ENCODE data around the gene PUM1.

The PUM1 gene

DNA sequence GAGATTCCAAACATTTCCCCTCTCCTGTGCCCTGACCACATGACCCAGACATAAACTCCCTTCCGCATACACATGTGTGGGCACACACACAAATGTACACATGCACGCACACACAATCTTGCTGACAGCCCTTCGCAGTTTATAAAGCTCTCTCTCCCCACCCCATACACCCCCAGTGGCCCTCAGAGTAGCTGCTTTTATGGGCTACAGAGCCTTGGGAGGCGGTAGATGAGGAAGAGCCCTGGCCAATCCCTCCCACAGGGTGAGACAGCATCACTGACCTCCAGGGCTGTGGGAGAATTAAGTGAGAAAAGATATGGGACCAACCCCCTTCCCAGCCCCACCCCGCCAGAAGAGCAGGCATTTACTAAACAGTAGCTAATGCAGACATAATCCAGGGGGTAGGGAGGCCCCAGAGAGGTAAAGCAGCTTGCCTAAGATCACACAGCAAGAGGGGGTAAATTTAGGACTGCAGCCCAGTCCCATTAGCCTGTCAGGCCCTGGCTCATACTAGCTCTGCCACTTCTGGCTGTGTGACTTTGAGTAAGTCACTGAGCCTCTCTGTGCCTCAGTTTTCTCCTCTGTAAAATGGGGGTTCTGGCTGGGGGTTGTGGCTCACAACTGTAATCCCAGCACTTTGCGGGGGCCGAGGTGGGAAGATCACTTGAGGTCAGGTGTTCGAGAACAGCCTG is 162.0 kb downstream of the PUM1 start:
- no peak for DNase-seq

DNA sequence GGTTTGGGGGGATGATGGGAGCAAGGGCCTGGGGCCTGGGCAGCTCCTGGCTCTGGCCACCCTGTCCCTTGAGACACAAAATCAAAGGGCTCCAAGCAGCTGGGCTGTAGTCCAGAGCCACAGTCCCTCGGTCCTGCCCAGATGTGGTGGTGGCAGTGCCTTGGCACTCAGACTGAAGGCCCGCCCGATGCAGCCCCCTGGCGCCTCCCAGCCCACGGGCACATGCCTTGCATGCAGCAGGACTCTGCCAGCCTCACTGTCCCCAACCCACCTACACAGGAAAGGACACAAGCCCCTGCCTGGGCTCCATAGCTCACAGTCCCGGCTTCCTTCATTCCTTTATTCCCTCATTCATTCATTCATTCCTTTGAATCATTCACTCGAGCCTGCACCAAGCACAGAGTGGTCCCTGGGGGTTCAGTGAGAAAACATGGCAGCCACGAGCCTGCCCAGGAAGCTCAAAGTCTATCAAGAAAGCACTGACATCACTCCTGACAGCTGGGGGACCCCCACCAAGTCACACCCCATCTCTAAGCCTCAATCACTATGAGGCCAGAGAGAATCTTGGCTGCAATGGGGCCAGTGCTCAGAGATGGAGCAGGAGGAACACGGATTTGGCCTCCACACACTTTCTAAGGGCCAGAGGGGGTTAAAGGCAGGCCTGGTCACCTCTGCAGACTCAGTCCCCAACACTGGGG is 162.8 kb downstream of the PUM1 start:
- DNase-seq, result no peak

DNA sequence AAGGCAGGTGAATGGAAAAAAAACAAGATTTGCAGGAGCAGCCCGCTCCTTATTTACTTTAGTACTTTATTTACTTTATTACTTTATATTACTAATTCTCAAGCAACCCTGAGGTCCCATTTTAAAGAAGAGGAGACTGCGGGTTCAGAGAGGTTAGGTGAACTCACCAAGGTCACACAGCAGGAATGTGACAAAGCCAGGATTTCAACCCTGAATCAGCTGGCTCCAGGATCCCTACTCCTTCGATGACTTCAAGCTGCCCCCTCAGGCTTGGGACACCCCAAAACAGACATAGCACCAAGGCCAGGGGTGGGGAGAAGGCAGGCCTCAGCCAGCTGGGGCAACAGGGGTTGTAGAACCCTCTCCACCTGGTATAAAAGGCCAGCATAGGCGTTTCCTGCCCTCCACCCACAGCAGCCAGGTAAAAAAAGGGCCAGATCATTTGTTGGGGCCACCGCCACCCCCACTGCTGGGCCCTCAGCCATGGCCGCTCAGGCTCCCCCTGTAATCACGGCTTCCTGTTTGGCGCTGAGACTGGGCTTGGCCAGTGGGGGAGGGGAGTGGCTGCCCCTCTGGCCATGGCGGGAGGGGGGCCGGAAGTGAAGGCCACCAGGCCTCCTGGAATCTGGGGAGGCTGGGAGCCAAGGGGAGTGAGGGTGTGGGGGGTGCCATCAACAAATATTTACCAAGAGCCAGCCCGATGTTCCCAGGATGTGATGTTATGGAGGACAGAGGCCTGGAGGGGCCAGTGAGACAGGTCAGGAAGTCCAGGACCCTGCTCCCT is 163.5 kb downstream of the PUM1 start:
- no peak for DNase-seq

DNA sequence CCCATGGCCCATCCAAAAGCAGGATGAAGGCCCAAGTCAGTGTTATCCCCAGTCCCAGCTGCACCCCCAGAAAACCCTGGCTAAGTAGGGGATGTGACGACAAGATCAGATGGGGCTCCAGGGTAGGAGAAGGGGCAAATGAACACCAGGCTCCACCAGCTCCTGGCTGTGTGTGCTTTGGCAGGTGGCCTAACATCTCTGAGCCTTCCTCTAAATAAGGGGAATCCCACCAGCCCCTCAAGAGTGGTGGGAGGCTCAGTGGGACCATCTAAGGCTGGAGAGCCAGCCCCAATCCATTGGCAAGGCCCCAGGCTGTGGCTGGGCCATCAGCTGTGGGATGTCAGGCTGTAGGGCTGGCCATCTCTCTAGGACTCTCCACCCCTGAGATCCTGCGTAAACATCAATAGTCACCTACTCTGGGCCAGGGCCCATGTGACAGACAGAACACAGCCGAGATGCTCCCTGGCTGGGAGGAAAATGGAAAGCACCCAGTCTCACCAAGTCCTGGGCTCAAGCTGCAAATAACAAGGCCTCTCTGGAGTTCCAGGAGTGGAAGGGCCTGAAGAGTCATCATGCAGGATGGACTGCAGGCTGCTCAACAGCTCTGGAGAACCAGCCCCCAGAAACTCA is 164.5 kb downstream of the PUM1 start:
- DNase-seq, result no peak

GRCh38 chr1:30900486-30900885 is 165.0 kb downstream of the PUM1 start:
- no peak for DNase-seq

DNA sequence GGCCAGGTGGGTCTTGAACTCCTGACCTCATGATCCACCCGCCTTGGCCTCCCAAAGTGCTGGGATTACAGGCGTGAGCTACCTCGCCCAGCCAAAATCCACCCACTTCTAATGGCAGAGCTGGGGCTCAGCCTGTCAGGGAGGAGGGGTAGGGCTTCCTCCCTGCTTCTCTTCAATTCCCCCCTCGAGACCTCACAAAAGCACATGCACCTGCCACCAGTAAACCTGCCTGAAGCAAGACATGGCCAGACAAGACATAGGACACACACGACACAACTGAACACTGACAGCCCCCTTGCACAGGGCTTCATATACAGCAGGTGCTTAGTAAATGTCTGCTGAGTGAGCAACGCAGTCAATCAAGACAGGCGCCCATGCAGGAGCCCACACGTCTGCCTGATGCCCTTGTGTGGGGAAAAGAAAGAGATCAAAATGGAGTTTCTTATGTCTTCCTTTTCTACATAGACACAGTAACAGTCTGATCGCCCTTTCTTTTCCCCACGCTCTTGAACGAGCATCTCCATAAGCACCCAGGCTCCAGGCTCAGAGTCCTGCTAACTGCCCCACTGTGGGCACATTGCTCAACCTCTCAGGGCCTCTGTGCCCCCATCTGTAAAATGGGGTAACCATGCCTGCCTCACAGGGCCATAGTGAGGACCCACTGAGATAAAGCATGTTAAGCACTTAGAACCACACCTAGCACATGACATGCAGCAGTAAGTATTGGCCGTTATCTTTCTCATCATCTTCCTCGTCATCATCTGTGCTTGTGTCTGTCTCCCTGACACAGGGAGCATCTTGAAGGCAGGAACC is 165.7 kb downstream of the PUM1 start:
- no peak for DNase-seq

DNA sequence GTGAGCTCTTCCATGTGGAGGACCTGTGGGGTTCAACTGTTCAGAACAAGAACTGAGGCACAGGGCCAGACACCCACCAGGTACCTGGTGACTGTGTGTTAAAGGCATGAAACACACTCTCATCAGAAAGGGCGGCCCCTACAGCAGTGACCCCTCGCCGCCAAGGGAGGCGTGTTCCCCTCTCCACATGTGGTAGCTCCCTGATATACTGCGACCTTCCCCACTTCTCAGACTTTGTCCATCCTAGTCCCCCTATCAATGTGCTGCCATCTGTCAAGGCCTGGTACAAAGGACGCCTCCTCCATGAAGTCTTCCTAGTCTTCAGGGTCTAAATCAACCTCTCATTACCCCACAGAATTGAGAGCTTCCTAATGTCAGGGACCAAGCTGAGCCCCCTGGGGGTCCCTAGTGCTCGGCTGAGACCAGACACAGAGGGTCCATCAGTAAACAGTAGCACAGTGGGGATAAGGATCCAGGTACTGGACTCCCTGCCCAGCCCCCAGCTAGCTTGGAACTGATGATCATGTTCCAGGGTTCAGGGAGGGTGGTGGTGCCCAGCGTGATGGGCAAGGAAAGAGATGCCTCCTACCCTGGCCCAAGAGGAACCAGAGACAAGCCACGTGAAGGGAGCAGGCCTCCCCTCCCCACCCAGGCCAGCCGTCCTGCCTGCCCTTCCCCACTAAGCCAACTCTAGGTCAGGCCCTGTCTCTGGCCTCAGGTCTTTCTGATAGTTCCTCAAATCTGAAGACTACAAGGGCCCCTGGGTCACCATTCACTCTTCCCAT is 167.3 kb downstream of the PUM1 start:
- no peak for DNase-seq

- DNase-seq, result no peak
Measured at GRCh38 chr1:30896905-30897304, 168.6 kb downstream of the PUM1 start.

DNA sequence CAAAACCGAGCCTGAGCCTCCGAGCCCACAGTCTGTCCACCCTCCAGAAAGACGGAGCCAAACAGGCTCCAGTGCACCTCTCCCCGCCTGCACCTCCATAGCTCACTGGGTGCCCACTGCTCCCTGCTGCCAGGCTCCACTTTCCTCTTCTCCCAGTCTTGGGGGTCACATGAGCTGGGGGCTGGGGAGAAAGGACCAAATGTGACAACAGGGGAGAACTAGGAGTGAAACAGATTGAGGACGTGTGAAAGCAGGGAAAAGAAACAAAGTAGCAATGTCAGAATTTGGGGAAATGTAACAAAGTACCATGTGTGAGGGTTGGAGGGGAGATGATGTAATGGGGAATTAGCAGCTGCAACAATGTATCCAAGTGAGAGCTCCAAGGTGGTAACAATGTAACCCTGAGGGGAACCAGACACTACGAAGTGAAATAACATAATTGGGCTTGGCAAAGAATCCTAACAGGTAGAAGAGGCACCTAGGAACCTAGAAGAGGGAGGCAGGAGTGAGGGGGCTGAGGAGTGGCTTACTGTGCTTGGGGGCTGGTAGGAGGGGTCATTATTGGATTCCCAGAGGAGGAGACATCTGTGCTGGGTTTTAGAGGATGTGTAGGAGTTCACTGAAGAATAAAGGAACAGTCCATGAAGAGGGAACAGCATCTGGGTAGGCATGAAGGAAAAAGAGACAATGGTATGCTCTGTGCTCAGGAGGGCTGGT is 169.4 kb downstream of the PUM1 start:
- no peak for DNase-seq

GRCh38 chr1:30895382-30895943 is 170.1 kb downstream of the PUM1 start:
- DNase-seq, result no peak

DNA sequence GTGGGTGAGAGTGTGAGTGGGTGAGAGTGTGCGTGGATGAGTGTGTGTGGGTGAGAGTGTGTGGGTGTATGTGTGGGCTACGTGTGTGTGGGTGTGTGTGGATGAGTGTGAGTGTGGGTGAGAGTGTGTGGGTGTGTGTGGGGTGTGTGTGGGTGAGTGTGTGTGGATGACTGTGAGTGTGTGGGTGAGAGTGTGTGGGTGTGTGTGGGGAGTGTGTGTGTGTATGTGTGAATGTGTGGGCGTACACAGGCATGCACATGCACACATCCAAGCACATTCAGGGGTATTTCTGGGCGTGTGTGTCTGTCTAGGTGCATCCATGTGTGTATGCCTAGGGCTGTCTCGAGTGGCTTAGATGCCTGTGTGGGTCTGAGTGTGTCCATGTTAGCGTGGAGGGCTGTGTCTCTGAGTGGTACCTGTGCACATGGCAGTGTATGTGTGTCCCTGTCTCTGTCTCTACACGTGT is 171.0 kb downstream of the PUM1 start:
- DNase-seq, result no peak

DNA sequence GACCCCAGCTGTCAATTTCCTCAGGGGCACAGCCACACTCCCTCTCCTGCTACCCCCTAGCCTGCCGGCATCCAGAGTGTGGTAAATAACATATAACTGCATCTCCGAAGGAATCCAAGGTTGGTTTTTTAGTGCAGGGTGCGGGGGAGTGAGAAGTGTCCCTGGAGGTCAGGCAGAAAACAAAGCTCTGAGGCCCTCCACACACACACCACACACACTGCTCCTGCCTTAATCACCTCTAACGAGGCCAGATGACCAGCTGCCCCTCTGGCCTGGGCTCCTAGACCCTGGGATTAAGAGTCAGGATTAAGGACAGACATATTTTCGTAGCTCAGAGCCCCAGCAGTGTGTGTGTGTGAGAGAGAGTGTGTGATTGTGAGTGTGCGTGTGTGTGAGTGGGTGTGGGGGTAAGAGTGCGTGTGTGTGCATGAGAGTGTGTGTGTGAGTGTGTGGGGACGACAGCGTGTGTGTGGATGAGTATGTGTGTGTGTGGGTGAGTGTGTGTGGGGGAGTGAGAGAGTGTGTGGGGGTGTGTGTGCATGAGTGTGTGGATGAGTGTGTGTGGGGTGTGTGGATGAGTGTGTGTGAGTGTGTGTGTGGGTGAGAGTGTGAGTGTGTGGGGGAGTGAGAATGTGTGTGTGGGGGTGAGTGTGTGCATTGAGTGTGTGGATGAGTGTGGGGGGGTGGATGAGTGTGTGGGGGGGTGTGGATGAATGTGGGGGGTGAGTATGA is 171.6 kb downstream of the PUM1 start:
- no peak for DNase-seq

GRCh38 chr1:30892671-30893073 is 172.8 kb downstream of the PUM1 start:
- DNase-seq, result no peak

GRCh38 chr1:30891227-30891552 is 174.3 kb downstream of the PUM1 start:
- no peak for DNase-seq

DNA sequence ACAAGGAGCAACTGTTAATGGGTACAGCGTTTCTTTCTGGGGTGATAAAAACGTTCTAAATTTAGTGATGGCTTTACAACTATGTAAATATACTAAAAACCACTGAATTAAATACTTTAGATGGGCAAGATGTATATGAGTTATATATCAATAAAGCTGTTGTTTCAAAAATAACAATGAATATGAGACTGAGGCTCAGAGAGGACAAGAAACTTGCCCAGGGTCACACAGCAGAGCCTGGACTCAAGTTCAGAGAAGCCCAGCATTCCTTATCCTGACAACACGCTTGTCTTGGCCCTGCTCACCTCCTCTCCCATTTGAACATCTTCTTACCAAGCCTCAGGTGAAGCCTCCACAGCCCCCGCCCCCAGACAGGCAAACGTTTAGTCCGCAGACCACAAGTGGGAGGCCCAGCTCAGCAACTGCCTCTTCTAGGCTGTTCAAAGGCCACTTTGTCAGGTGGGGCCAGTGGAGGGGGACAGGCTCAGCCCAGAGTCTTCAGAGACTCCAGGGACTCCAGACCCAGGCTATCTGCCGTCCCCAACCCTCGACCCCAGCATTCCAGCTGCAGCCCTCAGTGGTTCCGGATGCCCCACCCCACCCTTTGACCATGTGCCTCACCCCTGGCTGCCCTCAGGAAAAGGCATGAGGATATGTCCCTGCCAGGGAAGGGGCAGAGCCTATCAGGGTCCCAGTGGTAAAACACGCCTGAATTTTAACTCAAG is 174.9 kb downstream of the PUM1 start:
- DNase-seq, result no peak

DNA sequence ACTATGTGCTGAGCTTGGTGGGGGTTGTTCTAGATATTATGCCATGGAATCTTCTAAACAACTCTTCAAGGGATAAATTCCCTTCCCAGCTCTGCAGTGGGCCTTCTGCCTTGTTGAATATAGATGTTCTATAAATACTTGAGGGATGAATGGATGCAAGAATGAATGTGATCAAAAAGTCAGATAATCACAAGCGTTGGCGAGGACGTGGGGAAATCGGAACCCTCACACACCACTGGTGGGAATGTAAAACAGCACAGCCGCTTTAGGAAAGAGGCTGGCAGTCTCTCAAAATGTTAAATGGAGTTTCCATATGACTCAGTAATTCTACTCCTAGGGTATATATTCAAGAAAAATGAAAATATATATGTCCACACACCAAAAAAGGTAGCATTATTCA is 176.0 kb downstream of the PUM1 start:
- no peak for DNase-seq

DNA sequence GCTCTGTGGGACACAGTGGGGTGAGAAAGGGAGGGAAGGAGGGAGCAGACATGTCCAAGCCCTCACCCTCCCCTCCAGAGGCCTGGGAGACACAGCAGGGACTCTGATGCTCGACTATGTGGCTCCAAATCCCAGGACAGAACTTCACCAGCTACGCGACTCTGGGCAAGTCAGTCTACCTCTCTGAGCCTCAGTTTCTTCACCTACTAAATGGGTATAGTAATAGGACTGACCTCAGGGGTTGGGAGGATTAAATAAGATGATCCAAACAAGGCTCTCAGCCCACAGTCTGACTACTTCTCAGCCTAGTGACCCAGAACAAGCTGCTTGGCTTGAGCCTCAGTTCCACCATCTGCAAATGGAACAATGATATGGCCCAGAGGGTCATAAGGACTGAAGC is 176.5 kb downstream of the PUM1 start:
- no peak for DNase-seq

DNA sequence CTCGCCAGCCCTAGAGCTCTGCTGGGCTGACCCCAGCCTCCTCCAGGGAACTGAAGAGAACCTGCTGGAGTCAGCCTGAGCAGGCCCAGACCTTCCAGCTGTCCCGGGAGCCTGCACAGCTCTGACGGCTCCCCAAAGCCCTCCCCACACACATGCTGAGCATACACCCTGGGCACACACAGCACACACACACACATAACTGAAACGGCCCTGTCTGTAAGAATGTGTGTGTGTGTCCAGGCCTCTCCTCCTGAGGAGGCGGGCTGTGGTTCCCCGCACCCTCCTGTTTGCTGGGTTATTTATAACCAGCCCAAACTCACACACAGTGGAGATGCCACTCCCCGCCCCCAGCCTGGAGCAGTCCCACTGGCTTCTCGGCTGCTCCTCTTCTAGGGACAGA is 177.1 kb downstream of the PUM1 start:
- DNase-seq, result no peak

Measured in activated CD4-positive, alpha-beta T cell treated with anti-CD3 and anti-CD28 coated beads, Interleukin-2, amount 50 U/mL, for 16 hours (primary cell).